Measurements from ENCODE around the gene AOC2. TPM values are rescaled to one million over a fixed set of nuclear protein-coding genes. Genes with fewer than 3 reads are reported as not detected.

The AOC2 gene
- total and polyA plus RNA-seq, 9 of the 15 experiments (the other 6 are each of a cell fraction or from before 2014, with no cell fraction given), result 0.08 to 0.91 (median 0.49) TPM

GRCh38 chr17:42878924-42879595 lies 34.7 kb downstream of the AOC2 start:
- ATAC-seq (no peak), DNase-seq (ENCODE audit: extremely low read depth in 1 of 4, low spot score in 3 of 4) (no peak), FAIRE-seq (no peak)
- no peak overlapping the region for H2AFZ ChIP-seq (ENCODE audit: low read depth, low read length)
- H3K27ac ChIP-seq (ENCODE audit: extremely low read depth, low read depth, low read length), result no peak overlapping the region
- peaks cover 2 to 16% of the 10 kb centered on the region in 2 experiments; a peak in 2 of 5 replicates for H3K4me1 ChIP-seq (replicated peaks in 1 of 2; ENCODE audit: control insufficient read depth in 2 of 2, insufficient read depth in 2 of 2, low read length in 2 of 2)
- H3K9ac ChIP-seq (ENCODE audit: insufficient read depth in 1 of 2, low read depth in 2 of 2, low read length in 2 of 2), result no peak overlapping the region
- no peaks in the 10 kb centered on the region for H3K79me2 ChIP-seq (ENCODE audit: control insufficient read depth, insufficient read depth, low read length)
- in situ Hi-C loops (cut with MboI), result no loop called here
- intact Hi-C loops (cut with micrococcal nuclease), result no loop called here
- no peak overlapping the region for H3K4me3 ChIP-seq
- H4K20me1 ChIP-seq (replicated peaks; ENCODE audit: control insufficient read depth, insufficient read depth, low read length), result no peaks in the 10 kb centered on the region
- no peak overlapping the region for H3K4me2 ChIP-seq (ENCODE audit: insufficient read depth, low read length)
- TF ChIP-seq ZNF121 (CRISPR knock-in tag; conservative IDR thresholded peaks at IDR 0.05), result peak; percentile 74
- no peak for TF ChIP-seq SETDB1 (IDR thresholded peaks at IDR 0.05; ENCODE audit: low read length)
- TF ChIP-seq CEBPB (tag; IDR thresholded peaks at IDR 0.05), result peak; percentile 65
- 24% methylated on average over 5 of the region's 8 CpGs for WGBS (ENCODE audit: insufficient coverage, low coverage, missing lambda C conversion rate)
- no peaks in the 10 kb centered on the region for H3K9me1 ChIP-seq (ENCODE audit: control insufficient read depth, insufficient read depth, low read length)
- peaks cover 8 to 14% of the 10 kb centered on the region in 2 experiments; a peak in 3 of 5 replicates for H3K27me3 ChIP-seq (ENCODE audit: control insufficient read depth in 2 of 2, insufficient read depth in 2 of 2, low read length in 2 of 2)
- no TSS peak for BruUV-seq (replicated peaks)
- CTCF ChIA-PET (ENCODE audit: low intra/inter-chr PET ratio), result interaction anchor here (0.7 kb wide), 1 partner anchor 58 kb away, joined by 4 read pairs; no protein-coding TSS in a partner anchor
- POLR2A ChIA-PET, result interaction anchor here (0.5 kb wide), 1 partner anchor 28 kb away, joined by 3 read pairs; no protein-coding TSS in a partner anchor
- H3K36me3 ChIP-seq (ENCODE audit: control insufficient read depth, insufficient read depth, low read length), result no peaks in the 10 kb centered on the region
- H3K9me3 ChIP-seq (replicated peaks; ENCODE audit: control insufficient read depth, insufficient read depth, low read depth, low read length), result no peaks in the 10 kb centered on the region

- CTCF ChIA-PET (ENCODE audit: low intra/inter-chr PET ratio), result no interaction called here
- BruUV-seq (replicated peaks), result no TSS peak
- FAIRE-seq (no peak), DNase-seq (ENCODE audit: extremely low read depth in 1 of 4, low spot score in 3 of 4) (peak in 2 of 4 experiments; percentile 45 to 46), ATAC-seq (peak; percentile 61)
- peaks cover 5 to 13% of the 10 kb centered on the region in 2 experiments; a peak in 2 of 5 replicates for H3K4me1 ChIP-seq (replicated peaks in 1 of 2; ENCODE audit: control insufficient read depth in 2 of 2, insufficient read depth in 2 of 2, low read length in 2 of 2)
- no peaks in the 10 kb centered on the region for H4K20me1 ChIP-seq (replicated peaks; ENCODE audit: control insufficient read depth, insufficient read depth, low read length)
- H3K36me3 ChIP-seq (ENCODE audit: control insufficient read depth, insufficient read depth, low read length), result no peaks in the 10 kb centered on the region
- POLR2A ChIA-PET, result interaction anchor here (0.5 to 1.1 kb wide), 2 partner anchors 12 to 28 kb away, joined by 3 to 4 read pairs; no protein-coding TSS in a partner anchor
- peak overlapping the region in 1 of 2 experiments; percentile 55; a peak in 1 of 4 replicates for H3K9ac ChIP-seq (ENCODE audit: insufficient read depth in 1 of 2, low read depth in 2 of 2, low read length in 2 of 2)
- no peaks in the 10 kb centered on the region for H3K9me1 ChIP-seq (ENCODE audit: control insufficient read depth, insufficient read depth, low read length)
- WGBS (ENCODE audit: insufficient coverage, low coverage, missing lambda C conversion rate), result 4% methylated on average over 6 of the region's 6 CpGs
- H3K4me2 ChIP-seq (ENCODE audit: insufficient read depth, low read length), result no peak overlapping the region
- peaks cover 8 to 14% of the 10 kb centered on the region in 2 experiments; a peak in 3 of 5 replicates for H3K27me3 ChIP-seq (ENCODE audit: control insufficient read depth in 2 of 2, insufficient read depth in 2 of 2, low read length in 2 of 2)
- no peak overlapping the region for H3K27ac ChIP-seq (ENCODE audit: extremely low read depth, low read depth, low read length)
- H3K4me3 ChIP-seq, result no peak overlapping the region
- H3K79me2 ChIP-seq (ENCODE audit: control insufficient read depth, insufficient read depth, low read length), result no peaks in the 10 kb centered on the region
- no peak overlapping the region for H2AFZ ChIP-seq (ENCODE audit: low read depth, low read length)
- no peaks in the 10 kb centered on the region for H3K9me3 ChIP-seq (replicated peaks; ENCODE audit: control insufficient read depth, insufficient read depth, low read depth, low read length)
- TF ChIP-seq ZNF609 (CRISPR knock-in tag; IDR thresholded peaks at IDR 0.05; ENCODE audit: borderline replicate concordance) (no peak), CBX3 (IDR thresholded peaks at IDR 0.05; ENCODE audit: borderline replicate concordance in 1 of 2, low read length in 2 of 2) (no peak), FOXJ2 (tag; IDR thresholded peaks at IDR 0.05) (no peak), SREBF2 (CRISPR knock-in tag; IDR thresholded peaks at IDR 0.05) (no peak), BRF1 (IDR thresholded peaks at IDR 0.05; ENCODE audit: borderline replicate concordance, extremely low read depth, insufficient read length) (no peak), NFATC3 (IDR thresholded peaks at IDR 0.05) (no peak)
- intact Hi-C loops (cut with micrococcal nuclease), result no loop called here
- in situ Hi-C loops (cut with MboI), result no loop called here
These were observed 35.2 kb downstream of the AOC2 start for GRCh38 chr17:42879596-42879985.
